Measurements from ENCODE around the gene CELF4.

Gene CELF4

DNA sequence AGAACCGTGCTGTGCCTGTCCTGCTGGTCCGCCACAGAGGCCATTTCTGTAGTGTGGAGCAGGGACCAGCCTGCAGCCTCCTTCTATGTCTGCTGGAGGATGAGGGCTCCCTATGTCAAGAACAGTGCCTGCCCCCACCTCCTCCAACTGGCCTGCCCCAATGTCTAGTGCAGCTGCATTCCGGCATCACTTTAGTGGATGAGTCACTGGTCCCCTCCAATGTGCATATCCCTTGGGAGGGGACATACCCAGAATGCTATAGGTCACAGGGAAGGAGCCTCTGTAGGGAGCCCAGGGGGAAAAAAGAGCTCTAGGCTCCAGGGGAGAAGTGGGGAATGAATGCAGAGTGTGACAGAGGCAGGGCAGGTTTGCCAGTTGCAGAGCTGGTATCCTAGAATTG, 219.6 kb downstream of the CELF4 start:
- Histone ChIP-seq H3K4me3 (no peak overlapping the region), H3K9me3 (ENCODE audit: low read depth, low read length) (no peaks in the 10 kb centered on the region), H3K9ac (ENCODE audit: insufficient read length) (no peak overlapping the region), H3K36me3 (ENCODE audit: insufficient read depth, low read length) (no peaks in the 10 kb centered on the region), H3K27ac (no peak overlapping the region)
- no peak for DNase-seq (ENCODE audit: low read depth, low spot score)
- TF ChIP-seq EZH2 (IDR thresholded peaks at IDR 0.05) = no peak
- TF ChIP-seq FOXP2 (optimal IDR thresholded peaks at IDR 0.05; ENCODE audit: control extremely low read depth, extremely low read length, insufficient read depth) = no peak
- TF ChIP-seq POLR2AphosphoS5 (IDR thresholded peaks at IDR 0.05; ENCODE audit: borderline replicate concordance, low read depth, low read length) = no peak

DNA sequence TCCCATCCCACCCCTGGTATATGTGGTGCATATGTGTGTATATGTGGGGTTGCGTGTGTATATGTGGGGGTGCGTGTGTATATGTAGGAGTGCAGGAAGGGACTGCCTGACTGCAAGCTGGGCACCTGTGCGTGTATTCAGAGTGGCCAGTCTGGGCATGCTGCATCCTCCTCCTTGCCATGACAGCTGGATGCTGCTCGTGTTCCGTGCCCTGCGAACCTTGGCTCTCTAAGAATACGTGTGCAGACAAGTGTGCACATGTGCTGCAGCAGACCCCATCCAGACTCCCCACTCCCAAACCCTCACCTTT, 222.1 kb downstream of the CELF4 start:
- Histone ChIP-seq H3K9me3 (ENCODE audit: low read depth, low read length) (no peaks in the 10 kb centered on the region), H3K36me3 (ENCODE audit: insufficient read depth, low read length) (no peaks in the 10 kb centered on the region), H3K27ac (no peak overlapping the region), H3K9ac (ENCODE audit: insufficient read length) (no peak overlapping the region), H3K4me3 (no peak overlapping the region)
- DNase-seq (ENCODE audit: low read depth, low spot score) = no peak
- TF ChIP-seq FOXP2 (optimal IDR thresholded peaks at IDR 0.05; ENCODE audit: control extremely low read depth, extremely low read length, insufficient read depth) = no peak
- TF ChIP-seq EZH2 (IDR thresholded peaks at IDR 0.05) = no peak
- TF ChIP-seq POLR2AphosphoS5 (IDR thresholded peaks at IDR 0.05; ENCODE audit: borderline replicate concordance, low read depth, low read length) = no peak

DNA sequence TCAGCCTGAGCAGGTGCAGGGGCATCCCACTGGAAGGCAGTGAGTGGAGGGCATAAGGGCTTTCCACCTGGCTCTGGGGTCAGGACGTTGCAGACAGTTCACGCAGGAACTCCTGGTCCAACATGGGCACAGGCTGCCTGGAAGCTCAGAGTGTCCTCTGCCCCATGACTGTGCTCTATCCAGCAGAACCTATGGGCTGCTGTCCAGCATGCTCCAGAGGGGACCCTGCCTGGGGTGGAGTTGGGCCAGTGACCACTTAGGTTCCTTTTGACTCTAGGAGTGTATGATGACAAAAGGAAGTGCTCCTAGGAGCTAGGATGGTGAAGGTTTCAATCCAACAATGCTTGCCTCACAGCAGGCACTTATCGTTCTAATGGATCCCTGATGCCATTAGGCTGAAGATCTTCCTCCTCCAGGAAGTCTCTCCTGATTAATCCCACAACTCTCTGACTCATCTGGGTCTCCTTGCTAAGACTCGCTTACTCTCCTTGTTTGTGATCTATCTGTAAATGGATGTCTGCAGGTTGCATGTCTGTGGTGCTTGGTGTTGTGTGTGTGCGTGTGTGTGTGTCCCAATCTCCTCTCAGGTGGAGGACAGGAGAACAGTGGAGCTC, 224.0 kb downstream of the CELF4 start:
- no peak for TF ChIP-seq EZH2 (IDR thresholded peaks at IDR 0.05)
- no peak for TF ChIP-seq POLR2AphosphoS5 (IDR thresholded peaks at IDR 0.05; ENCODE audit: borderline replicate concordance, low read depth, low read length)
- TF ChIP-seq FOXP2 (optimal IDR thresholded peaks at IDR 0.05; ENCODE audit: control extremely low read depth, extremely low read length, insufficient read depth) = no peak
- DNase-seq (ENCODE audit: low read depth, low spot score) = no peak
- no peak overlapping the region for H3K9ac ChIP-seq (ENCODE audit: insufficient read length)
- H3K36me3 ChIP-seq (ENCODE audit: insufficient read depth, low read length) = no peaks in the 10 kb centered on the region
- no peak overlapping the region for H3K27ac ChIP-seq
- no peaks in the 10 kb centered on the region for H3K9me3 ChIP-seq (ENCODE audit: low read depth, low read length)
- H3K4me3 ChIP-seq = no peak overlapping the region

DNA sequence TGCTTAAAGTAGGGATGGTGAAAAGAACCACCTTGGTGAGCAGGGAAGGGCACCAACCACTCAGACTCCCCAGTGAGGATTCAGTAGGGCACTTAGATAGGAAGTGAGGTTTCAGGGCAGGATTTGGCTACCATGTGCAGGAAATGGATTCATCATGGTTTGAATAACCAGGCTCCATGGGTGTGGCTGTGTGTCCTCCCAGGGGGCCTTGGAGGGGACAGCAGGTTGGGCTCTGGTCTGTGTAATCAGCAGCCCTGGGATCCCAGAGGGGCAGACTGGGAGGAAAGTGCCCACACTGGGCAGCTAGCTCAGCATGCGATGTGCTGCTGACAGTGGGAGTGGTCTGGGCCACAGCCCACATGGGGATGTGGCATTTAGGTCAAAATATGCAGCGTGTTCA, 224.6 kb downstream of the CELF4 start:
- no peak overlapping the region for H3K27ac ChIP-seq
- no peak overlapping the region for H3K4me3 ChIP-seq
- no peaks in the 10 kb centered on the region for H3K36me3 ChIP-seq (ENCODE audit: insufficient read depth, low read length)
- no peak overlapping the region for H3K9ac ChIP-seq (ENCODE audit: insufficient read length)
- no peak for DNase-seq (ENCODE audit: low read depth, low spot score)
- no peaks in the 10 kb centered on the region for H3K9me3 ChIP-seq (ENCODE audit: low read depth, low read length)
- TF ChIP-seq POLR2AphosphoS5 (IDR thresholded peaks at IDR 0.05; ENCODE audit: borderline replicate concordance, low read depth, low read length) (no peak), FOXP2 (optimal IDR thresholded peaks at IDR 0.05; ENCODE audit: control extremely low read depth, extremely low read length, insufficient read depth) (no peak), EZH2 (IDR thresholded peaks at IDR 0.05) (no peak)

DNA sequence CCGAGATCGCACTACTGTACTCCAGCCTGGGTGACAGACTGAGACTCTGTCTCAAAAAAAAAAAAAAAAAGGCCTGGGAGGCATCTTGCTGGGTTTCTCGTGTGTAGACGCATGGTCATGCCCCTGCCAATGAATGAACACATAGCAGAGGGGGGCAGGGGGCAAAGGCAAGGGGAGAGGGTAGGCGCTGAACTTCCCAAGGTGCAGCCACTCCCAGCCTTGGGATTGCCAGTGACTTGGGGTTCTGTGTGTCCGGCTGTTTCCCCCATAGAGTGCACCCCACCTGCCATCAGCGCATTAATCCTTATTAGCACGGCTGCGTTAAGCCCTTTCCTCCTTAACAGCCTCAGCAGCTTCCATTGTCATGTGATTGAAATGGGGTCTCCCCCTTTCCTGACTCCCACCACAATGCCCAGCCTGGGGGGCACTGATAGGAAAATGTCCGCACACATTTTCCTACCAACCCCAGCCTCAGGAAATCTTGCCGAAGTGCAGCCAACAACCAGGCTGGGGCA, 225.8 kb downstream of the CELF4 start:
- H3K36me3 ChIP-seq (ENCODE audit: insufficient read depth, low read length) = no peaks in the 10 kb centered on the region
- H3K9me3 ChIP-seq (ENCODE audit: low read depth, low read length) = no peaks in the 10 kb centered on the region
- H3K9ac ChIP-seq (ENCODE audit: insufficient read length) = no peak overlapping the region
- DNase-seq (ENCODE audit: low read depth, low spot score) = no peak
- no peak overlapping the region for H3K4me3 ChIP-seq
- no peak overlapping the region for H3K27ac ChIP-seq
- TF ChIP-seq POLR2AphosphoS5 (IDR thresholded peaks at IDR 0.05; ENCODE audit: borderline replicate concordance, low read depth, low read length) (no peak), FOXP2 (optimal IDR thresholded peaks at IDR 0.05; ENCODE audit: control extremely low read depth, extremely low read length, insufficient read depth) (no peak), EZH2 (IDR thresholded peaks at IDR 0.05) (no peak)

DNA sequence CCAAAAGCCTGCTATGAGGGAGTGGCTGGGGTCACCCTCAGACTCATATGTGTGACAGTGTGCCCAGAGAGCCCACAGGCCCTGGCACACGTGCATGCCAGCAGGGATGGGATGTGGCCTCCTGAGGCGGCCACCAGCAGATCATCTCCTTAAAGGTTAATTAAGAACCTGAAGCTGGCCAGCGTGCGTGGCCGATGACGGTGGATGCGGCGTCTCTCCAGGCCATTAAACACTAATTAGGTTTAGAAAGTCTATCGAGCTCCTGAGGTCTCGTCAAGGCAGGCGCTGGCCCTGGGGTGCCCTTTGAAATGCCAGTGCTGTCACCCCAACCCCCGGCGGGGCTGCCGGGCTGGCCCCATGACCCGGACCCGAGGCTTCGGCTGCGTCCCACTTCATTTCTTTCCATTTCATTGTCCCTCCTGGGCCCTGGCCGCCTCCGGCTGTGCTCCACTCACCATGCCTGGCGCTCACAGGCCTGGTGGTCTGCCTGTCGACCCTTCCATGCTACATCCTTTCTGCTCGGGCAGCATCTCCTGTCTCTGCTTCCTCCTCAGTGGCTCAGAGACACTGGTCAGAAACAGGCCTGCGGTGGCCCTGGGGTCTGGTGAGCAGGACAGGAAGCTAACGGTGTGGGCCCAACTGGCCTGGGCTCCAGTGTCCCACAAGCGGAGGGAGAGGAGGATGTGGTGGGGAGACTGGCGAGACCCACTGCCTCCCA, 228.9 kb downstream of the CELF4 start:
- no peaks in the 10 kb centered on the region for H3K9me3 ChIP-seq (ENCODE audit: low read depth, low read length)
- H3K9ac ChIP-seq (ENCODE audit: insufficient read length) = no peak overlapping the region
- no peaks in the 10 kb centered on the region for H3K36me3 ChIP-seq (ENCODE audit: insufficient read depth, low read length)
- no peak overlapping the region for H3K4me3 ChIP-seq
- DNase-seq (ENCODE audit: low read depth, low spot score) = no peak
- TF ChIP-seq FOXP2 (optimal IDR thresholded peaks at IDR 0.05; ENCODE audit: control extremely low read depth, extremely low read length, insufficient read depth) (no peak), POLR2AphosphoS5 (IDR thresholded peaks at IDR 0.05; ENCODE audit: borderline replicate concordance, low read depth, low read length) (no peak), EZH2 (IDR thresholded peaks at IDR 0.05) (no peak)
- no peak overlapping the region for H3K27ac ChIP-seq

DNA sequence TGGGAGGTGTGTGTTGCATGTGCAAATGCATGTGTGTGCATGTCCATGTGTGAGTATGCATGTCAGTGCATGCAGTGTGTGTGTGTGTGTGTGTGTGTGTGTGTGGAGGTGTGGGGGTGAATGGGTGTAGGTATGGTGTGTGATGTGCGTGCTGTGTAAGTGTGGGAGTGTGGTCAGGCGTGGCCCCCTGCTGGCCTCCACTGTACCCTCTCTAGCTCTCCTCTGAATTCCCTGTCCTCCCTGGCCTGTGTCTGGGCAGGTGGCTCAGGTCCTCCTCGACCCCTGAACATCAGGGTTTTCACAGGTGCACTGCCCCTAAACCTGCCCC, 230.2 kb downstream of the CELF4 start:
- no peak for TF ChIP-seq FOXP2 (optimal IDR thresholded peaks at IDR 0.05; ENCODE audit: control extremely low read depth, extremely low read length, insufficient read depth)
- TF ChIP-seq EZH2 (IDR thresholded peaks at IDR 0.05) = no peak
- no peak for TF ChIP-seq POLR2AphosphoS5 (IDR thresholded peaks at IDR 0.05; ENCODE audit: borderline replicate concordance, low read depth, low read length)
- DNase-seq (ENCODE audit: low read depth, low spot score) = no peak
- H3K9me3 ChIP-seq (ENCODE audit: low read depth, low read length) = no peaks in the 10 kb centered on the region
- no peak overlapping the region for H3K27ac ChIP-seq
- no peak overlapping the region for H3K4me3 ChIP-seq
- H3K36me3 ChIP-seq (ENCODE audit: insufficient read depth, low read length) = no peaks in the 10 kb centered on the region
- H3K9ac ChIP-seq (ENCODE audit: insufficient read length) = no peak overlapping the region

DNA sequence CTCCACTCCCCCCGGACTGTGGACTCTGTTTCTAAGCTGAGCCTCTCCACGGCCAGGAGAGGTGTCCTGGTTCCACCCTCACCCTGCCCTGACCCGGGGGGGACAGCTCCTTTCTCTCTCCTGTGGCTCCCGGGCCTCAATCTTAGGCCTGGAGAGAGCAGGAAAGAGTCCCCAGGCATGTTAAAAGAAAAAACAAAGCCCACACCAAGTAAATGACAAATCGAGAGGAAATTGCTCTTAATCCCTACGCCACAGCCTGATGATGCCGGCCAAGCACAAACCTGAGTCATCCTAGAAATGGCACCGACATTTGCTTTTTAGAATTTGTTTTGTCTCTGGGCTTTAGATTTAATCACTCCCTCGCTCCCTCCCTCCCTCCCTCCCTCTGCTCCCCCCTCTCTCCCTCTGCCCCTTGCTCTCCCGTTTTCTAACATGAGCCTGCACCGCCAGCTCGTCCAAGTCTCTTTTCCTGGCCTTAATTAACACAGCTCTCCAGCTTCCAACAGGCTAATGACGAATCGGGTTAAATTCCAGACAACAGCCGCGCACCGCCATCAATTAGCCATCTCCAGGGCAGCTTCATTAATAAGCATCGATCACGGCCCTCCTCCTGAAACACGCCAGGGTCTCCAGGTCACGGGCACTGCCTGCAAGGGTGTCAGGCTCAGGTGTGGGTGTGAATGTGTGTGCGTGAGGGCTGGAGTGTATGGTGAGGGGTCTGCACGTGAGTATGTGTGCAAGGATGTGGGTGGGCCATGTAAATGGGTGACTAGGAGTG, 230.8 kb downstream of the CELF4 start:
- Histone ChIP-seq H3K9me3 (ENCODE audit: low read depth, low read length) (no peaks in the 10 kb centered on the region), H3K36me3 (ENCODE audit: insufficient read depth, low read length) (no peaks in the 10 kb centered on the region), H3K27ac (no peak overlapping the region), H3K4me3 (no peak overlapping the region), H3K9ac (ENCODE audit: insufficient read length) (no peak overlapping the region)
- DNase-seq (ENCODE audit: low read depth, low spot score) = no peak
- TF ChIP-seq POLR2AphosphoS5 (IDR thresholded peaks at IDR 0.05; ENCODE audit: borderline replicate concordance, low read depth, low read length) (no peak), EZH2 (IDR thresholded peaks at IDR 0.05) (no peak), FOXP2 (optimal IDR thresholded peaks at IDR 0.05; ENCODE audit: control extremely low read depth, extremely low read length, insufficient read depth) (no peak)

Measured in SK-N-MC (cell line).